ENCODE data around the gene STEAP1. TPM values are rescaled to one million over a fixed set of nuclear protein-coding genes. Genes with fewer than 3 reads are reported as not detected.
A peak's percentile ranks its signal among the peaks of the same experiment; 100 is the strongest.
"Not testable (repeated sequence)": the region's sequence is repeated elsewhere in the genome, so short reads cannot be mapped to it uniquely, and the experiment has no call there.

The STEAP1 gene
- total RNA-seq, 1 donor from 2014 or later, result 11.1 TPM

- DNase-seq, result no peak
These were observed 21.4 kb downstream of the STEAP1 start for GRCh38 chr7:90175667-90176066.

GRCh38 chr7:90176195-90176594 lies 21.9 kb downstream of the STEAP1 start:
- no peak for DNase-seq

GRCh38 chr7:90178166-90178565 lies 23.9 kb downstream of the STEAP1 start:
- DNase-seq, result no peak

GRCh38 chr7:90178679-90179278 lies 24.5 kb downstream of the STEAP1 start:
- peak; percentile 79 for DNase-seq

- DNase-seq, result peak; percentile 44
These were observed 25.8 kb downstream of the STEAP1 start for GRCh38 chr7:90180011-90180585.

GRCh38 chr7:90180649-90181048 lies 26.4 kb downstream of the STEAP1 start:
- peak; percentile 24 for DNase-seq

GRCh38 chr7:90181485-90181884 lies 27.2 kb downstream of the STEAP1 start:
- no peak for DNase-seq

- not testable (repeated sequence) for DNase-seq
These were observed 32.0 kb downstream of the STEAP1 start for GRCh38 chr7:90186290-90186689.

GRCh38 chr7:90187507-90188050 lies 33.3 kb downstream of the STEAP1 start:
- no peak for DNase-seq

- no peak for DNase-seq
These were observed 34.0 kb downstream of the STEAP1 start for GRCh38 chr7:90188281-90188680.

- no peak for DNase-seq
These were observed 36.7 kb downstream of the STEAP1 start for GRCh38 chr7:90190995-90191394.

- no peak for DNase-seq
These were observed 37.4 kb downstream of the STEAP1 start for GRCh38 chr7:90191648-90192047.

GRCh38 chr7:90192876-90193750 lies 38.8 kb downstream of the STEAP1 start:
- DNase-seq, result no peak

GRCh38 chr7:90194911-90195809 lies 40.9 kb downstream of the STEAP1 start:
- no peak for DNase-seq

- DNase-seq, result no peak
These were observed 47.4 kb downstream of the STEAP1 start for GRCh38 chr7:90201500-90202195.

GRCh38 chr7:90207956-90208355 lies 53.7 kb downstream of the STEAP1 start:
- DNase-seq, result no peak

GRCh38 chr7:90209776-90210175 lies 55.5 kb downstream of the STEAP1 start:
- no peak for DNase-seq

GRCh38 chr7:90210475-90210874 lies 56.2 kb downstream of the STEAP1 start:
- DNase-seq, result no peak

GRCh38 chr7:90210981-90211380 lies 56.7 kb downstream of the STEAP1 start:
- peak; percentile 41 for DNase-seq

- peak; percentile 94 for DNase-seq
These were observed 57.3 kb downstream of the STEAP1 start, which contains the start of gene STEAP2 for GRCh38 chr7:90211391-90212148. Gene STEAP2 (plus strand): TSS chr7:90211740. CDS start chr7:90225083, 13,343 bp downstream.

GRCh38 chr7:90212149-90212495 lies 57.9 kb downstream of the STEAP1 start:
- DNase-seq, result no peak

Data from dermis blood vessel endothelial cell (primary cell).